OCI-LY7 (cell line): ENCODE results near the gene ZNF592. TPM values are rescaled to one million over a fixed set of nuclear protein-coding genes. Genes with fewer than 3 reads are reported as not detected.

ENCODE experiments used
- BruUV-seq: library from RNA; stranded (reverse); fragments of 400-500 nt; replicated peaks from 2 replicates; lab custom pipeline; 2021; lab: Mats Ljungman, UMichigan
- CTCF ChIA-PET: fragments of 300-600 bp; sonication (Branson Sonifier 250); formaldehyde crosslinking; loops from one replicate; lab custom pipeline; 2022; ENCODE audit warnings: antibody characterized with exemption; ENCODE audit not compliant: unreplicated experiment; lab: Charles Lee
- POLR2A ChIA-PET: fragments of 300-600 bp; sonication (Branson Sonifier 250); formaldehyde crosslinking; loops from one replicate; lab custom pipeline; 2022; ENCODE audit warnings: antibody characterized with exemption; lab: Charles Lee
- DNase-seq: peaks from one replicate; pipeline ENCODE4 v3.0.0-alpha.2; 2015; ENCODE audit warnings: low spot score
- H2AFZ ChIP-seq: fragments of 200-600 bp; sonication (generic), shearing (Covaris generic); 2 replicates; pipeline ENCODE4 v1.6.1; 2014; ENCODE audit warnings: mild to moderate bottlenecking, antibody characterized with exemption, low read length, moderate library complexity
- H3K27ac ChIP-seq: fragments of 200-600 bp; sonication (generic); 2 replicates; pipeline ENCODE4 v1.5.1; 2014; ENCODE audit warnings: mixed run types, low read depth, mild to moderate bottlenecking, moderate library complexity, low read length, inconsistent platforms; ENCODE audit not compliant: poor library complexity, severe bottlenecking
- H3K36me3 ChIP-seq: fragments of 200-600 bp; sonication (generic); 2 replicates; pipeline ENCODE4 v1.6.1; 2014; ENCODE audit warnings: mild to moderate bottlenecking, antibody characterized with exemption, low read length, moderate library complexity, mixed read lengths; ENCODE audit not compliant: insufficient read depth
- H3K4me1 ChIP-seq: fragments of 200-600 bp; sonication (generic); 2 replicates; pipeline ENCODE4 v1.5.1; 2014; ENCODE audit warnings: mild to moderate bottlenecking, low read length; ENCODE audit not compliant: insufficient read depth, poor library complexity, severe bottlenecking
- H3K4me2 ChIP-seq: fragments of 200-600 bp; sonication (generic); 2 replicates; pipeline ENCODE4 v1.6.1; 2014; ENCODE audit warnings: mild to moderate bottlenecking, low read length
- H3K4me3 ChIP-seq: fragments of 200-600 bp; sonication (generic); 2 replicates; pipeline ENCODE4 v1.5.1; 2014; ENCODE audit warnings: mild to moderate bottlenecking, low read depth, low read length; ENCODE audit not compliant: poor library complexity, severe bottlenecking
- H3K79me2 ChIP-seq: fragments of 200-600 bp; sonication (generic); 2 replicates; pipeline ENCODE4 v1.6.1; 2016; ENCODE audit warnings: low read depth, mild to moderate bottlenecking, low read length, moderate library complexity, mixed read lengths; ENCODE audit not compliant: insufficient read depth
- H3K9me2 ChIP-seq: fragments of 200-600 bp; sonication (generic); 2 replicates; pipeline ENCODE4 v1.6.1; 2016; ENCODE audit warnings: mild to moderate bottlenecking, low read length, mixed read lengths; ENCODE audit not compliant: insufficient read depth
- H3K9me3 ChIP-seq: fragments of 200-600 bp; sonication (generic); 2 replicates; pipeline ENCODE4 v1.6.1; 2014; ENCODE audit warnings: mild to moderate bottlenecking, mixed run types, low read length, mixed read lengths
- H4K20me1 ChIP-seq: fragments of 200-600 bp; sonication (generic); 2 replicates; pipeline ENCODE4 v1.6.1; 2014; ENCODE audit warnings: mild to moderate bottlenecking, antibody characterized with exemption, low read length, moderate library complexity, mixed read lengths; ENCODE audit not compliant: insufficient read depth
- CTCF ChIP-seq: fragments of 200-600 bp; sonication (generic); conservative IDR thresholded peaks from 2 replicates; pipeline ENCODE4 v1.5.1; 2014; ENCODE audit warnings: mild to moderate bottlenecking, antibody characterized with exemption, low read length, moderate library complexity, mixed read lengths
- EZH2phosphoT487 ChIP-seq: fragments of 200-600 bp; sonication (generic); IDR thresholded peaks from 2 replicates; pipeline ENCODE4 v1.6.1; 2018; ENCODE audit warnings: low read depth, borderline replicate concordance, mild to moderate bottlenecking, mixed run types, antibody characterized with exemption, low read length, moderate library complexity, mixed read lengths
- intact Hi-C: fragments of 100-400 bp; cut with micrococcal nuclease; formaldehyde crosslinking; loops from one replicate; pipeline ENCODE4 v1.10.0; 2022; ENCODE audit not compliant: unreplicated experiment
- total RNA-seq, 2 experiments: library from RNA; depleted of rRNA in 1 of 2; stranded (reverse); fragments of >200 nt in 1 of 2; shearing (Covaris generic) in 1 of 2; gene quantifications; 2 replicates each; pipeline ENCODE4 v1.2.3, GENCODE V29; 2014 to 2022

ZNF592 gene
- total RNA-seq, 2 experiments from 2014 or later = 23.0 to 41.3 TPM

- DNase-seq = no peak
- Histone ChIP-seq H3K9me2 (no peaks in the 10 kb centered on the region), H3K79me2 (no peaks in the 10 kb centered on the region), H3K27ac (no peak overlapping the region), H3K9me3 (no peaks in the 10 kb centered on the region), H3K4me1 (peaks cover 63% of the 10 kb centered on the region), H4K20me1 (no peaks in the 10 kb centered on the region), H3K36me3 (no peaks in the 10 kb centered on the region), H2AFZ (no peak overlapping the region; the same call in 1 of the 2 replicates), H3K4me3 (no peak overlapping the region), H3K4me2 (no peak overlapping the region; the same call in 1 of the 2 replicates)
- no TSS peak for BruUV-seq
- TF ChIP-seq CTCF (no peak), EZH2phosphoT487 (no peak)
- POLR2A ChIA-PET = interaction anchor here (0.6 to 2.6 kb wide), 6 partner anchors 11 to 36 kb away, joined by 3 to 15 read pairs (median 4); no protein-coding TSS in a partner anchor
- intact Hi-C loops = no loop called here
- CTCF ChIA-PET = no interaction called here
These were observed 16.6 kb upstream of the ZNF592 start for GRCh38 chr15:84731774-84732173.

GRCh38 chr15:84734794-84735479, 13.5 kb upstream of the ZNF592 start:
- H3K4me1 ChIP-seq = peaks cover 59% of the 10 kb centered on the region
- BruUV-seq = no TSS peak
- H3K4me2 ChIP-seq = peak overlapping the region; percentile 88
- ChIA-PET CTCF (interaction anchor here (0.8 to 1.4 kb wide), 2 partner anchors 9 to 12 kb away, joined by 5 read pairs; no protein-coding TSS in a partner anchor), POLR2A (interaction anchor here (0.6 to 4.3 kb wide), 16 partner anchors 8 to 737 kb away, joined by 3 to 72 read pairs (median 6); partner anchors contain the start of gene SEC11A)
- no peaks in the 10 kb centered on the region for H3K79me2 ChIP-seq
- H3K27ac ChIP-seq = peak overlapping the region; percentile 98
- DNase-seq = peak; percentile 95
- H3K4me3 ChIP-seq = peak overlapping the region; percentile 62
- H3K9me3 ChIP-seq = no peaks in the 10 kb centered on the region
- intact Hi-C loops = loop anchor here (1.0 kb wide), 2 partner anchors 10 to 81 kb away; partner anchors contain the start of gene WDR73
- no peaks in the 10 kb centered on the region for H4K20me1 ChIP-seq
- H3K9me2 ChIP-seq = no peaks in the 10 kb centered on the region
- H2AFZ ChIP-seq = peak overlapping the region; percentile 43
- no peaks in the 10 kb centered on the region for H3K36me3 ChIP-seq
- TF ChIP-seq CTCF (no peak), EZH2phosphoT487 (no peak)
